H9 (cell line): Measurements from ENCODE around the gene KDM3A. TPM values are rescaled to one million over a fixed set of nuclear protein-coding genes. Genes with fewer than 3 reads are reported as not detected.

ENCODE experiments used
- DNase-seq: peaks from one replicate; pipeline ENCODE4 v3.0.0-alpha.2; 2017
- H2AFZ ChIP-seq: one replicate; pipeline ENCODE4 v1.6.1; 2013; ENCODE audit warnings: mild to moderate bottlenecking, low read length, control low read depth, moderate library complexity
- H2AK5ac ChIP-seq: 2 replicates; pipeline ENCODE4 v1.6.1; 2013; ENCODE audit warnings: low read length, control low read depth, mixed read lengths; ENCODE audit not compliant: insufficient read length
- H2BK120ac ChIP-seq: one replicate; pipeline ENCODE4 v1.6.1; 2013; ENCODE audit warnings: low read depth, mild to moderate bottlenecking, low read length, control low read depth, inconsistent platforms; ENCODE audit not compliant: poor library complexity, severe bottlenecking
- H2BK12ac ChIP-seq: 2 replicates; pipeline ENCODE4 v1.6.1; 2013; ENCODE audit warnings: low read length, control low read depth, mixed read lengths, low read depth; ENCODE audit not compliant: insufficient read length
- H2BK15ac ChIP-seq: 2 replicates; pipeline ENCODE4 v1.6.1; 2013; ENCODE audit warnings: low read depth, low read length, control low read depth
- H2BK20ac ChIP-seq: one replicate; pipeline ENCODE4 v1.6.1; 2013; ENCODE audit warnings: low read depth, mild to moderate bottlenecking, low read length, control low read depth, inconsistent platforms; ENCODE audit not compliant: poor library complexity, severe bottlenecking
- H2BK5ac ChIP-seq: 2 replicates; pipeline ENCODE4 v1.6.1; 2013; ENCODE audit warnings: low read length, control low read depth, mixed read lengths; ENCODE audit not compliant: insufficient read length
- H3K14ac ChIP-seq: 2 replicates; pipeline ENCODE4 v1.6.1; 2013; ENCODE audit warnings: low read length, control low read depth; ENCODE audit not compliant: insufficient read depth
- H3K18ac ChIP-seq: 2 replicates; pipeline ENCODE4 v1.6.1; 2013; ENCODE audit warnings: low read depth, mild to moderate bottlenecking, mixed read lengths, low read length, control low read depth; ENCODE audit not compliant: insufficient read length
- H3K23ac ChIP-seq: 2 replicates; pipeline ENCODE4 v1.6.1; 2013; ENCODE audit warnings: low read length, control low read depth, mixed read lengths, low read depth; ENCODE audit not compliant: insufficient read length
- H3K23me2 ChIP-seq: 2 replicates; pipeline ENCODE4 v1.6.1; 2013; ENCODE audit warnings: low read depth, mild to moderate bottlenecking, mixed read lengths, low read length, control low read depth; ENCODE audit not compliant: insufficient read length, poor library complexity, severe bottlenecking
- H3K27ac ChIP-seq: 2 replicates; pipeline ENCODE4 v1.5.1; 2013; ENCODE audit warnings: low read length, control low read depth, mixed read lengths, low read depth; ENCODE audit not compliant: insufficient read length
- H3K27me3 ChIP-seq: 2 replicates; pipeline ENCODE4 v1.6.1; 2013; ENCODE audit warnings: low read length, control low read depth, inconsistent platforms; ENCODE audit not compliant: insufficient read depth
- H3K4ac ChIP-seq: 2 replicates; pipeline ENCODE4 v1.6.1; 2013; ENCODE audit warnings: low read depth, mild to moderate bottlenecking, control low read depth, inconsistent platforms, low read length, moderate library complexity
- H3K4me1 ChIP-seq: 2 replicates; pipeline ENCODE4 v1.6.1; 2013; ENCODE audit warnings: low read length, control low read depth, inconsistent platforms; ENCODE audit not compliant: insufficient read depth
- H3K4me2 ChIP-seq: 2 replicates; pipeline ENCODE4 v1.6.1; 2013; ENCODE audit warnings: low read length, control low read depth, mixed read lengths; ENCODE audit not compliant: insufficient read length, insufficient read depth
- H3K56ac ChIP-seq: 2 replicates; pipeline ENCODE4 v1.6.1; 2013; ENCODE audit warnings: low read depth, mild to moderate bottlenecking, mixed read lengths, low read length, control low read depth; ENCODE audit not compliant: insufficient read length
- H3K79me1 ChIP-seq: 2 replicates; pipeline ENCODE4 v1.6.1; 2013; ENCODE audit warnings: low read depth, mild to moderate bottlenecking, moderate library complexity, low read length, control low read depth, inconsistent platforms; ENCODE audit not compliant: insufficient read depth, poor library complexity, severe bottlenecking
- H3K79me2 ChIP-seq: 2 replicates; pipeline ENCODE4 v1.6.1; 2013; ENCODE audit warnings: low read length, control low read depth, inconsistent platforms; ENCODE audit not compliant: insufficient read depth
- H3K9ac ChIP-seq: 2 replicates; pipeline ENCODE4 v1.6.1; 2013; ENCODE audit warnings: low read length, control low read depth, mixed read lengths; ENCODE audit not compliant: insufficient read length; ENCODE audit errors: extremely low read depth
- H3K9me3 ChIP-seq: one replicate; pipeline ENCODE4 v1.6.1; 2013; ENCODE audit warnings: low read depth, low read length, inconsistent platforms; ENCODE audit not compliant: control insufficient read depth
- H3T11ph ChIP-seq: one replicate; pipeline ENCODE4 v1.6.1; 2013; ENCODE audit warnings: mild to moderate bottlenecking, low read length, control low read depth, inconsistent platforms
- H4K20me1 ChIP-seq: one replicate; pipeline ENCODE4 v1.6.1; 2013; ENCODE audit not compliant: control insufficient read depth, insufficient read length, insufficient read depth
- H4K5ac ChIP-seq: 2 replicates; pipeline ENCODE4 v1.6.1; 2013; ENCODE audit warnings: low read depth, mild to moderate bottlenecking, mixed read lengths, low read length, control low read depth; ENCODE audit not compliant: insufficient read length
- H4K8ac ChIP-seq: replicated peaks from 2 replicates; pipeline ENCODE4 v1.6.1; 2013; ENCODE audit warnings: low read length, control low read depth, mixed read lengths, low read depth; ENCODE audit not compliant: insufficient read length
- H4K91ac ChIP-seq: 2 replicates; pipeline ENCODE4 v1.6.1; 2013; ENCODE audit warnings: low read depth, mild to moderate bottlenecking, moderate library complexity, mixed read lengths, low read length, control low read depth; ENCODE audit not compliant: insufficient read length
- H3K27ac Mint-ChIP-seq, 3 experiments: 2 replicates in 2 of 3; 3 replicates in 1 of 3; pipeline ENCODE4 v1.8.0; 2020 to 2021; ENCODE audit warnings: mixed read lengths in 3 of 3, mild to moderate bottlenecking in 1 of 3, moderate library complexity in 1 of 3
- H3K27me3 Mint-ChIP-seq: 2 replicates; pipeline ENCODE4 v1.8.0; 2021; ENCODE audit warnings: low read depth, mild to moderate bottlenecking, moderate library complexity, mixed read lengths
- H3K36me3 Mint-ChIP-seq, 3 experiments: 2 replicates in 2 of 3; 3 replicates in 1 of 3; pipeline ENCODE4 v1.8.0; 2020 to 2021; ENCODE audit warnings: low read depth in 3 of 3, mixed read lengths in 3 of 3; ENCODE audit not compliant: insufficient read depth in 1 of 3
- H3K4me1 Mint-ChIP-seq, 2 experiments: 2 replicates each; pipeline ENCODE4 v1.8.0; 2020; ENCODE audit warnings: mixed read lengths in 2 of 2
- H3K4me3 Mint-ChIP-seq, 2 experiments: 2 replicates in 1 of 2; 3 replicates in 1 of 2; pipeline ENCODE4 v1.8.0; 2020 to 2021; ENCODE audit warnings: mild to moderate bottlenecking in 2 of 2, mixed read lengths in 2 of 2, moderate library complexity in 1 of 2
- H3K9me3 Mint-ChIP-seq, 2 experiments: 2 replicates in 1 of 2; 3 replicates in 1 of 2; pipeline ENCODE4 v1.8.0; 2020; ENCODE audit warnings: mild to moderate bottlenecking in 2 of 2, mixed read lengths in 2 of 2, moderate library complexity in 1 of 2
- WGBS: extraction: QIAGEN DNeasy Blood & Tissue Kit; methylation state at CpG from one replicate; pipeline ENCODE4 v1.1.7; 2013; ENCODE audit warnings: missing lambda C conversion rate, low lambda C conversion rate, mixed read lengths; ENCODE audit not compliant: insufficient read length; ENCODE audit errors: extremely low coverage; 5-methylcytosine and 5-hydroxymethylcytosine counted together
- total RNA-seq: library from RNA; stranded (reverse); gene quantifications from 2 replicates; pipeline ENCODE4 v1.2.1, GENCODE V29; 2021
- TF ChIP-seq, protein P1 (sequence below): fragments of 200-600 bp; sonication (generic); conservative IDR thresholded peaks from 3 replicates; pipeline ENCODE4 v1.8.0; 2021; ENCODE audit warnings: antibody characterized with exemption, mild to moderate bottlenecking

KDM3A gene
- total RNA-seq, 1 experiment from 2014 or later, result 28.1 TPM

DNA sequence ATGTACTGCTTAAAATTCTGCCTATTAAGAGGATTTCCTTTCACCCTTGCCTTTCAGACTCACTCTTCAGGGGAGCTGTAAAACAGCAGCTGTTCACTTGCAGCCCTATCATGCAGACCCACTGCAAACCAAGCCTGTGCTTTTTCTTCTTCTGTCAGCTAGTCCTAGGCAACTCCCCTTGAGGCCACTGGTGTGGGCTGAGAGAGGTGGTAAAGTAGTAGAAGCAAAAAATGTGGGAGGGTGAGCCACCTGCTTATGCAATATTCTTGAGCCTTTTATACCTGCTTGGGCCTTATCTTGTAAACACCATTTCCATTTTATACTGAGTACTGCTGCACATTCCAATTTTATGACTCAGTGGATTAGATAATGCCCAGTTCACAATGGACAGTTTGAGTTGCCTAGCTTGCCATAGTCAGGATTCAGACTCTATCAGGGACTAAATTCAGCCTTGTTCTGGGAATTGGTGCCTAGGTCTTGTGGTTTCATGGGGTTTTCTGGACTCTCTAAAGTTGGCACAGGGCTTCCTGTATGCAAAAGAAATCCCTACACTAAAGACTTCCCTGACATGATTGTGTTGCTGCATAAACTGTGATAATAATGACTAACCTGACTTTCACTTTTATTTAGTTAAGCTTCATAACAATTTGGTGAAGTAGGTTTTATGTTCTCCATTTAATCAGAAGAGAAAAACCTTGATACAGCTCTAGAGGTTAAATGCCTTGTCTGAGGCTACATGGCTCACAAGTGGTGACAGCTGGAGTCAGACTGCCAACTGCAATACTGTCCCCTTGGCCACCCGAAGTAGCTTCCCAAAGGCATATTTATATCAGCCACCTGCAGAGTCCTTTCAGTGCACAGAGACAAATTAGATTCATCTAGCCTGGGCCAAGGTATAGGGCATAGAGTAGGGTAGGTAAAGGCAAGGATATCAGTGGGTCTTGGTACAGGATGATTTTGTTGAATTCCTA, 47.4 kb upstream of the KDM3A start:
- DNase-seq, result no peak
- Histone ChIP-seq H3K79me1 (no peaks in the 10 kb centered on the region), H3K4me2 (no peak overlapping the region), H3K14ac (no peak overlapping the region), H3K23ac (no peak overlapping the region), H2BK12ac (no peak overlapping the region), H3K56ac (no peak overlapping the region), H3K9me3 (no peaks in the 10 kb centered on the region), H3T11ph (no peak overlapping the region), H4K91ac (no peak overlapping the region), H2BK15ac (no peak overlapping the region), H3K79me2 (no peaks in the 10 kb centered on the region), H3K23me2 (no peaks in the 10 kb centered on the region), H3K4ac (no peak overlapping the region), H2BK5ac (no peak overlapping the region), H3K4me1 (no peaks in the 10 kb centered on the region), H2AFZ (no peak overlapping the region), H3K27ac (no peak overlapping the region), H2AK5ac (no peak overlapping the region), H4K5ac (no peak overlapping the region), H3K9ac (no peak overlapping the region), H3K18ac (no peak overlapping the region), H3K27me3 (no peaks in the 10 kb centered on the region), H4K8ac (no peak overlapping the region), H2BK120ac (no peak overlapping the region), H4K20me1 (no peaks in the 10 kb centered on the region), H2BK20ac (no peak overlapping the region)
- Mint-ChIP-seq H3K9me3 (peaks cover 6% of the 10 kb centered on the region in 2 experiments; a peak in 4 of 5 replicates), H3K4me3 (no peak overlapping the region), H3K27me3 (peaks cover 9% of the 10 kb centered on the region), H3K4me1 (no peaks in the 10 kb centered on the region), H3K27ac (no peak overlapping the region), H3K36me3 (no peaks in the 10 kb centered on the region)
- WGBS, result no CpG with 5 or more reads among the region's 1 CpG
- TF ChIP-seq, protein P1, sequence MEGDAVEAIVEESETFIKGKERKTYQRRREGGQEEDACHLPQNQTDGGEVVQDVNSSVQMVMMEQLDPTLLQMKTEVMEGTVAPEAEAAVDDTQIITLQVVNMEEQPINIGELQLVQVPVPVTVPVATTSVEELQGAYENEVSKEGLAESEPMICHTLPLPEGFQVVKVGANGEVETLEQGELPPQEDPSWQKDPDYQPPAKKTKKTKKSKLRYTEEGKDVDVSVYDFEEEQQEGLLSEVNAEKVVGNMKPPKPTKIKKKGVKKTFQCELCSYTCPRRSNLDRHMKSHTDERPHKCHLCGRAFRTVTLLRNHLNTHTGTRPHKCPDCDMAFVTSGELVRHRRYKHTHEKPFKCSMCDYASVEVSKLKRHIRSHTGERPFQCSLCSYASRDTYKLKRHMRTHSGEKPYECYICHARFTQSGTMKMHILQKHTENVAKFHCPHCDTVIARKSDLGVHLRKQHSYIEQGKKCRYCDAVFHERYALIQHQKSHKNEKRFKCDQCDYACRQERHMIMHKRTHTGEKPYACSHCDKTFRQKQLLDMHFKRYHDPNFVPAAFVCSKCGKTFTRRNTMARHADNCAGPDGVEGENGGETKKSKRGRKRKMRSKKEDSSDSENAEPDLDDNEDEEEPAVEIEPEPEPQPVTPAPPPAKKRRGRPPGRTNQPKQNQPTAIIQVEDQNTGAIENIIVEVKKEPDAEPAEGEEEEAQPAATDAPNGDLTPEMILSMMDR, result no peak
